ENCODE results near the gene MTCL1.

MTCL1 gene

DNA sequence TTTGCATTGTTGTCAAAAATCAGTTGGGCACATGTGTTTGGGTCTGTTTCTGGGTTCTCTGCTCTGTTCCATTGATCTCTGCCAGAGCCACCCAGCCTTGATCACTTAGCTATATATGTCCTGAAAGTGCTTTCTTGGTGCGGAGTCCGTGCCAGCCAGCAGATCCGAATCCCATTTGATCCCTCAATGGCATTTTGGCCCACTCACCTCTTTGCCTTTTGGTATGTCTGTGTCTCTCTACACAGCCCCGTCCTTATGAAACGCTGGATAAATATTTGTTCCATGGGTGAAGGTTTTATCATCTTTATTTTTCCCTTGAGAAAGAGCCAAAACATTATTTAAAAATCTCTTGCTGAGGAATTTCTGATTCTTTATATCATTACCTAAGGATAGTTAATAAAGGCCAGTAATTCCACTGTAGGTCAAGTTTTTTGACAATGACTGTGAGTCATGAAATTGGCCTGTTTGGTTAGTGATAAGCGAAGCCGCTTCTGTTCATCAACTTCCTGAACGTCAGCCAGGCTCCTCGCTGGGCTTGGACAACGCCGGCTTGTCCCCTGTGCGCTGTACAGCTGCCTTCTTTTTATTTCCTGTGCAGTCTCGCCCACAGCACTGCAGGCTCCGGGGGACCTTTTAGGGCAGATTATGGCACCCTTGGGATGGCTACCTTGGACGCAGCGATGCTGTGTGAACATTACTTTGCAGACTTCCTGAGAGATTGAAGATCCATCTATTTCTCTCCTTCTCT is 24.9 kb downstream of the MTCL1 start:
- no peak for TF ChIP-seq FOXP2 (optimal IDR thresholded peaks at IDR 0.05; ENCODE audit: borderline replicate concordance, extremely low read depth, extremely low read length, insufficient read depth)
- TF ChIP-seq TAF1 (IDR thresholded peaks at IDR 0.05; ENCODE audit: borderline replicate concordance, insufficient read depth, low read length) = no peak
- TF ChIP-seq POLR2AphosphoS5 (IDR thresholded peaks at IDR 0.05; ENCODE audit: low read depth, low read length) = no peak
- peak; percentile 59; the same call in 1 of the 2 replicates for TF ChIP-seq SIN3A (IDR thresholded peaks at IDR 0.05; ENCODE audit: borderline replicate concordance, insufficient read depth, low read length)
- TF ChIP-seq, protein P1, sequence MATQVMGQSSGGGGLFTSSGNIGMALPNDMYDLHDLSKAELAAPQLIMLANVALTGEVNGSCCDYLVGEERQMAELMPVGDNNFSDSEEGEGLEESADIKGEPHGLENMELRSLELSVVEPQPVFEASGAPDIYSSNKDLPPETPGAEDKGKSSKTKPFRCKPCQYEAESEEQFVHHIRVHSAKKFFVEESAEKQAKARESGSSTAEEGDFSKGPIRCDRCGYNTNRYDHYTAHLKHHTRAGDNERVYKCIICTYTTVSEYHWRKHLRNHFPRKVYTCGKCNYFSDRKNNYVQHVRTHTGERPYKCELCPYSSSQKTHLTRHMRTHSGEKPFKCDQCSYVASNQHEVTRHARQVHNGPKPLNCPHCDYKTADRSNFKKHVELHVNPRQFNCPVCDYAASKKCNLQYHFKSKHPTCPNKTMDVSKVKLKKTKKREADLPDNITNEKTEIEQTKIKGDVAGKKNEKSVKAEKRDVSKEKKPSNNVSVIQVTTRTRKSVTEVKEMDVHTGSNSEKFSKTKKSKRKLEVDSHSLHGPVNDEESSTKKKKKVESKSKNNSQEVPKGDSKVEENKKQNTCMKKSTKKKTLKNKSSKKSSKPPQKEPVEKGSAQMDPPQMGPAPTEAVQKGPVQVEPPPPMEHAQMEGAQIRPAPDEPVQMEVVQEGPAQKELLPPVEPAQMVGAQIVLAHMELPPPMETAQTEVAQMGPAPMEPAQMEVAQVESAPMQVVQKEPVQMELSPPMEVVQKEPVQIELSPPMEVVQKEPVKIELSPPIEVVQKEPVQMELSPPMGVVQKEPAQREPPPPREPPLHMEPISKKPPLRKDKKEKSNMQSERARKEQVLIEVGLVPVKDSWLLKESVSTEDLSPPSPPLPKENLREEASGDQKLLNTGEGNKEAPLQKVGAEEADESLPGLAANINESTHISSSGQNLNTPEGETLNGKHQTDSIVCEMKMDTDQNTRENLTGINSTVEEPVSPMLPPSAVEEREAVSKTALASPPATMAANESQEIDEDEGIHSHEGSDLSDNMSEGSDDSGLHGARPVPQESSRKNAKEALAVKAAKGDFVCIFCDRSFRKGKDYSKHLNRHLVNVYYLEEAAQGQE (IDR thresholded peaks at IDR 0.05; ENCODE audit: insufficient read depth in 1 of 2, low read depth in 2 of 2, low read length in 2 of 2) = 0 out of 4 replicates have a peak, but pooled peaks of 1 of the 2 experiments have one; percentile 18

GRCh38 chr18:8732442-8733360 is 27.3 kb downstream of the MTCL1 start:
- TF ChIP-seq SIN3A (IDR thresholded peaks at IDR 0.05; ENCODE audit: borderline replicate concordance, insufficient read depth, low read length) (no peak), TAF1 (IDR thresholded peaks at IDR 0.05; ENCODE audit: borderline replicate concordance, insufficient read depth, low read length) (no peak), POLR2AphosphoS5 (IDR thresholded peaks at IDR 0.05; ENCODE audit: low read depth, low read length) (no peak), FOXP2 (optimal IDR thresholded peaks at IDR 0.05; ENCODE audit: borderline replicate concordance, extremely low read depth, extremely low read length, insufficient read depth) (no peak)
- TF ChIP-seq, protein P1 (IDR thresholded peaks at IDR 0.05; ENCODE audit: insufficient read depth in 1 of 2, low read depth in 2 of 2, low read length in 2 of 2) = no peak

DNA sequence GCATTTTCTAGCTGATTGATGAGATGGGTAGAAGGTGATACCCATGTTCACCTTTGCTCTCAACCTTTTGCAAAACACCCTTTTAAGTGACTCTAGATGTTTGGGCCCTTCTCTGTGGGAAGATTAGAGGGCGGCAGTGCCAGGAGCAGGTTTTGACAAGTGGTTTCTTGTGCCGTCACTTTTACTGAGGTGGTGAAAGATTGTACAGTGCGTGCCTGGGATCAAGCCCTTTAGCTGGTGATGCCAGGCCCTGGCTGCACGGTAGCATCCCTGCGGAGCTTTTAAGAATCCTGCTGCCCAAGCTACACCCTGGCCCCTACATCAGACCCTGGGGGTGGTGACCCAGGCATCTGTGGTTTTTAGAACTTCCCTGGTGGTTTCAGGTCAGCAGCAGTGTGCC is 29.1 kb downstream of the MTCL1 start:
- TF ChIP-seq, protein P1 (IDR thresholded peaks at IDR 0.05; ENCODE audit: insufficient read depth in 1 of 2, low read depth in 2 of 2, low read length in 2 of 2) = no peak
- no peak for TF ChIP-seq SIN3A (IDR thresholded peaks at IDR 0.05; ENCODE audit: borderline replicate concordance, insufficient read depth, low read length)
- TF ChIP-seq POLR2AphosphoS5 (IDR thresholded peaks at IDR 0.05; ENCODE audit: low read depth, low read length) = no peak
- no peak for TF ChIP-seq FOXP2 (optimal IDR thresholded peaks at IDR 0.05; ENCODE audit: borderline replicate concordance, extremely low read depth, extremely low read length, insufficient read depth)
- no peak for TF ChIP-seq TAF1 (IDR thresholded peaks at IDR 0.05; ENCODE audit: borderline replicate concordance, insufficient read depth, low read length)

DNA sequence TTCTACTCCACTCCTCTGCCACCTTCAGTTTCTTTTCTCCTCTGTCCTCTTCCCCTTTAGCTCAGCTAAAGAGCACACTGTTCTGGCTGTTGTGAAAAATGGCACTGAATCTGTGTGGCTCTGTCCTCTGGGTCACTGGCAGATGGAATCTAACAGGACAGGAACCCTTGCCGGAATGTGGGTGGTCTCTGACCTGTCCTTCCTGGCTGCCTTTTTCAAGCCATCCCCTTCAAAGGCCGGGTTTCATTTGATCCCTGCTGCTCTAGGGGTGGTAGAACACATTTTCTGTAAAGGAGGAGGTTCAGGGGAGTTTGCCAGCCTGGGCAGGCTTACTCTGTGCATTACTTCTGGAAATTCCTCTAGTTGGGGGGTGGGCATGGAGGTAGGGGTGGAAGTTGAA is 29.9 kb downstream of the MTCL1 start:
- TF ChIP-seq SIN3A (IDR thresholded peaks at IDR 0.05; ENCODE audit: borderline replicate concordance, insufficient read depth, low read length) (no peak), TAF1 (IDR thresholded peaks at IDR 0.05; ENCODE audit: borderline replicate concordance, insufficient read depth, low read length) (no peak), POLR2AphosphoS5 (IDR thresholded peaks at IDR 0.05; ENCODE audit: low read depth, low read length) (no peak), FOXP2 (optimal IDR thresholded peaks at IDR 0.05; ENCODE audit: borderline replicate concordance, extremely low read depth, extremely low read length, insufficient read depth) (no peak)
- TF ChIP-seq, protein P1 (IDR thresholded peaks at IDR 0.05; ENCODE audit: insufficient read depth in 1 of 2, low read depth in 2 of 2, low read length in 2 of 2) = no peak

Measured in PFSK-1 (cell line).